GM12874 (cell line): Measurements from ENCODE around the gene DDAH2.

Experiments
- CTCF ChIP-seq: IDR thresholded peaks from 2 replicates; pipeline ENCODE4 v1.5.1; 2011; ENCODE audit warnings: low read depth, mild to moderate bottlenecking, control low read depth, low read length, moderate library complexity; ENCODE audit not compliant: insufficient read depth

Gene DDAH2

GRCh38 chr6:31715022-31715958 lies 13.8 kb downstream of the DDAH2 start, which contains the start of gene LY6G6D:
TSS of gene LY6G6D (plus strand) at chr6:31715348. CDS start at chr6:31715356, 8 bp downstream.
- no peak for TF ChIP-seq CTCF

GRCh38 chr6:31713991-31714684 lies 15.0 kb downstream of the DDAH2 start:
- TF ChIP-seq CTCF = no peak

- TF ChIP-seq CTCF = no peak
These were observed 15.6 kb downstream of the DDAH2 start for GRCh38 chr6:31713465-31713864.

- 0 out of 2 replicates have a peak, but pooled peaks have one; percentile 19 for TF ChIP-seq CTCF
These were observed 16.8 kb downstream of the DDAH2 start for GRCh38 chr6:31712296-31712695.

GRCh38 chr6:31711233-31711632 lies 17.9 kb downstream of the DDAH2 start:
- no peak for TF ChIP-seq CTCF

- no peak for TF ChIP-seq CTCF
These were observed 18.4 kb downstream of the DDAH2 start for GRCh38 chr6:31710523-31711219.

- no peak for TF ChIP-seq CTCF
These were observed 20.9 kb downstream of the DDAH2 start for GRCh38 chr6:31708224-31708623.
